GM19099 (cell line): ENCODE results near the gene FAM161B.

Experiments used
- POLR2A ChIP-seq: IDR thresholded peaks from 3 replicates; pipeline ENCODE4 v1.6.1; 2011; ENCODE audit warnings: low read depth; ENCODE audit not compliant: insufficient read length; ENCODE audit errors: extremely low read depth

The FAM161B gene

GRCh38 chr14:73889376-73889775 lies 60.5 kb downstream of the FAM161B start:
- TF ChIP-seq POLR2A, result no peak

- TF ChIP-seq POLR2A, result no peak
Observed at GRCh38 chr14:73888971-73889370, 60.9 kb downstream of the FAM161B start.

GRCh38 chr14:73888460-73888725 lies 61.5 kb downstream of the FAM161B start:
- no peak for TF ChIP-seq POLR2A

- TF ChIP-seq POLR2A, result no peak
Observed at GRCh38 chr14:73887694-73888459, 62.0 kb downstream of the FAM161B start.

- no peak for TF ChIP-seq POLR2A
Observed at GRCh38 chr14:73887318-73887616, 62.6 kb downstream of the FAM161B start.

- peak; percentile 86 for TF ChIP-seq POLR2A
Observed at GRCh38 chr14:73886449-73887317, 63.2 kb downstream of the FAM161B start, which contains the start of gene ZNF410. Gene ZNF410 (plus strand): TSS chr14:73886859. CDS start chr14:73892176, 5,317 bp downstream.

GRCh38 chr14:73884438-73885190 lies 65.3 kb downstream of the FAM161B start:
- no peak for TF ChIP-seq POLR2A
